GM12865 (cell line): ENCODE measurements around the gene ATP5F1E.

ENCODE experiments used
- DNase-seq: peaks from one replicate; pipeline ENCODE4 v3.0.0; 2010; ENCODE audit warnings: low read depth
- H3K4me3 ChIP-seq: 2 replicates; pipeline ENCODE4 v1.5.1; 2011; ENCODE audit warnings: mild to moderate bottlenecking, low read depth, low read length, control low read depth
- CTCF ChIP-seq: IDR thresholded peaks from 2 replicates; pipeline ENCODE4 v1.5.1; 2011; ENCODE audit warnings: low read length, control low read depth, low read depth, inconsistent platforms; ENCODE audit not compliant: insufficient read depth; ENCODE audit errors: missing control alignments

ATP5F1E gene

GRCh38 chr20:59037386-59037785, 5.3 kb upstream of the ATP5F1E start:
- no peak overlapping the region for H3K4me3 ChIP-seq
- no peak for TF ChIP-seq CTCF
- DNase-seq = no peak

DNA sequence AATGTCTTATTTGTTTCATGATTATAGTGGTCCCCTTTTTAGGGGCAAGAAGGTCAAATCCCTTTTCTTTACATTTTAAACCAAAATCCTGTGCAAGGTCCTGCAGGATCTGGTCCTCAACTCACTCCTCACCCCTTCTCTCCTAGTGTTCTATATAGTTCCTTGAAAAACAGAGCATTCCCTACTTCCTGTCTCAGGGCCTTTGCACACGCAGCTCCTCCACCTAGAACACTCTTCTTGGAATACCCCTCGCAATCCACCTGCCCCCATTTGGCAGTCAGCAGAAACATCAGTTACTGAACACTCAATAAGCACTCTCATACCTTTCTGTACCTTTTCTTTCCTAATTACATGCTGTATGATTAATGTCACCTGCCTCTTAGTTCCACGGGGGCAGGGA, 3.2 kb upstream of the ATP5F1E start:
- H3K4me3 ChIP-seq = no peak overlapping the region
- DNase-seq = no peak

DNA sequence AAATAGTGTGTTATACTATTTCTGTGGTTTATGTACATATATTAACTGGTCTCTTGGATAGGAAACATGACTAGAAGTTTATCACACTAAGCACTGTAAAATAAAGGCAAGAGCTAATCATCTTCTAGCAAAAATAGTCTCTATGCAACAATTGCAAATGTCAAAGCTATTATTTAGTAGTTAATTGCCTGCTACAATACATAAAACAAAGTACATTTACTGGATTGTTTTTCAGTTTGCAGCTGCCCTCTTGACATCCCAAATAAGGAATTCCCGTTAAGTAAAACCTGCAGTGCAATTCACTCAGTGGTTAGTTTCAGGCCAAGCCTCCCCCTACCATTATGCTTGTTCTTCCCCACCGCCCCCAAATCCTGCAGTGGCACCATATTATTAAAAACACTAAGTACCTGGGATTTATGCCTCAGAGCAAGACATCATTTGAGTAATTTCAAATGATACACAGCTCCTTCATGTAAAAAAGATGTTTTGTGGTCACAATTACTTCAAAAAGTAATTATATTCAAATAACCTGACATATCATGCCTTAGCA, 1.6 kb upstream of the ATP5F1E start:
- TF ChIP-seq CTCF = no peak
- no peak overlapping the region for H3K4me3 ChIP-seq
- DNase-seq = no peak

More for the DNA sequence above, 3.2 kb upstream of the ATP5F1E start:
- TF ChIP-seq CTCF = no peak

DNA sequence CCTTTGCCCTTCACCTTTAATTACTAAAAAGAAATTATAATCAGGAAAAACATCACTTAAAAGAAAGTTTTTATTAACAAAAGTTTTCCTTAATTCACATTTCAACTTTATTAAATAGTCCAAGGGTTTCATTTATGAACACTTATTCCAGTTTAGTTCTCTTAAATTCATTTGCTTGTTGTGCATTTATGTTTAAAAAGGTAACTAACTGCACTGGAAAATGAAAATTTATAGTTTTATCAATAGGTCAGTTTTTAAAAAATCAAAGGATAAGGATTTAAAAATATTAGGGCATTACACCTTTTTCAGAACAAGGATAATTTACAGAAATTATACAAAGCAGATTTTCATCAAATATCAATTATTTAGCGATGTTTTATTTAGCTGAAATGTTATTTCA, 958 bp upstream of the ATP5F1E start:
- H3K4me3 ChIP-seq = peak overlapping the region; percentile 64
- DNase-seq = no peak
- no peak for TF ChIP-seq CTCF

DNA sequence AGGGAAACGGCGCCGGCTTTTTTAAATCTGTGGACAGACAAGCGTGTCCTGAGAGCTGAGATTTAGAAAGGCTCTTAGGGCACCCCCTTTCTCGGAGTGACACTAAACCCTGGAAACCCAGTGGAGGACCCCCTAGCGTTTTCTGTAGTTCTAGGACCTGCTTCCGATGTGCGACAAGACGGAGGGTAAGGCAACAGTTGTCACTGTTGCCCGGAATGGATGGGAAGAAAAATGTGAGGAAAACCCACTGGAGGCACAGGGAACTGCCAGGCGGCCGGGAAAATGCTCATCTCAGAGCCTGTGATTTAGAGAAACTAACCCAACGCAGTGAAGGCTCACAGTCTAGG, 551 bp upstream of the ATP5F1E start:
- H3K4me3 ChIP-seq = peak overlapping the region; percentile 64
- no peak for DNase-seq
- no peak for TF ChIP-seq CTCF

DNA sequence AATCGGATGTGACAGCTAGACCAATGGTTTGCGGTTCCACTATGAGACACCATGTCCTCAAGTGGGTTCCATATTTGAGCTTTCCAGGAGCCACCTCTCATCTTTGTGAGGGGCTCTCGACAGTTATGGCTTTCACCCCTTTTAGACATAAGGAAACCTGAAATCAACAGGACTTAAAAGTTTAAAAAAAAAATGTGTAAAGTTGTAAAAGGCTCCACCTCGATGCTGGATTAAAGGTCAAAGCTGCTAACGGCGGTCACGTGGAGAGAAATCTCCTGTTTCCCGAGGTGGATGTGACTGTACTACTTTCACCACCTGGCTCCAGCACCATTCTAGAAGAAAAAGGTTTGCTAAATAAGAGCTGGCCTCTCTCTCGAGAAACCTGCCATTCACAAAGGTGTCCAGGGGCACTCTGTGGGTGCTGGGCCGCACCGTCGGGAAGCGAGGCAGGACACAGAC, 542 bp downstream of the ATP5F1E start:
- peak; percentile 52 for DNase-seq
- H3K4me3 ChIP-seq = peak overlapping the region; percentile 85
- no peak for TF ChIP-seq CTCF

- DNase-seq = no peak
- H3K4me3 ChIP-seq = peak overlapping the region; percentile 85
- no peak for TF ChIP-seq CTCF
Measured at GRCh38 chr20:59030911-59031563, 1.1 kb downstream of the ATP5F1E start.
